Skeletal muscle satellite cell (primary cell): ENCODE measurements around the gene MMS22L. TPM values are rescaled to one million over a fixed set of nuclear protein-coding genes. Genes with fewer than 3 reads are reported as not detected.
A peak's percentile ranks its signal among the peaks of the same experiment; 100 is the strongest.

ENCODE experiments used
- H3K27me3 ChIP-seq: 2 replicates; pipeline ENCODE4 v1.7.0; 2013; ENCODE audit warnings: low read length; ENCODE audit not compliant: control insufficient read depth, insufficient read depth
- H3K36me3 ChIP-seq: 2 replicates; pipeline ENCODE4 v1.7.0; 2013; ENCODE audit warnings: mild to moderate bottlenecking, control low read depth, low read length; ENCODE audit not compliant: insufficient read depth
- H3K4me1 ChIP-seq: 2 replicates; pipeline ENCODE4 v1.7.0; 2013; ENCODE audit warnings: low read length; ENCODE audit not compliant: control insufficient read depth, insufficient read depth
- H3K4me2 ChIP-seq: 2 replicates; pipeline ENCODE4 v1.7.0; 2013; ENCODE audit warnings: mild to moderate bottlenecking, low read length
- H3K4me3 ChIP-seq: 2 replicates; pipeline ENCODE4 v1.7.0; 2013; ENCODE audit warnings: low read length
- H3K9ac ChIP-seq: 2 replicates; pipeline ENCODE4 v1.7.0; 2013; ENCODE audit warnings: mild to moderate bottlenecking, low read depth, low read length, moderate library complexity
- H3K9me3 ChIP-seq: replicated peaks from 2 replicates; pipeline ENCODE4 v1.7.0; 2013; ENCODE audit warnings: mild to moderate bottlenecking, control low read depth, low read length
- total RNA-seq: library from RNA; depleted of rRNA; stranded (reverse); fragments of >200 nt; gene quantifications from 2 replicates; pipeline ENCODE4 v1.2.3, GENCODE V29; 2012; rRNA removed

The MMS22L gene, protein sequence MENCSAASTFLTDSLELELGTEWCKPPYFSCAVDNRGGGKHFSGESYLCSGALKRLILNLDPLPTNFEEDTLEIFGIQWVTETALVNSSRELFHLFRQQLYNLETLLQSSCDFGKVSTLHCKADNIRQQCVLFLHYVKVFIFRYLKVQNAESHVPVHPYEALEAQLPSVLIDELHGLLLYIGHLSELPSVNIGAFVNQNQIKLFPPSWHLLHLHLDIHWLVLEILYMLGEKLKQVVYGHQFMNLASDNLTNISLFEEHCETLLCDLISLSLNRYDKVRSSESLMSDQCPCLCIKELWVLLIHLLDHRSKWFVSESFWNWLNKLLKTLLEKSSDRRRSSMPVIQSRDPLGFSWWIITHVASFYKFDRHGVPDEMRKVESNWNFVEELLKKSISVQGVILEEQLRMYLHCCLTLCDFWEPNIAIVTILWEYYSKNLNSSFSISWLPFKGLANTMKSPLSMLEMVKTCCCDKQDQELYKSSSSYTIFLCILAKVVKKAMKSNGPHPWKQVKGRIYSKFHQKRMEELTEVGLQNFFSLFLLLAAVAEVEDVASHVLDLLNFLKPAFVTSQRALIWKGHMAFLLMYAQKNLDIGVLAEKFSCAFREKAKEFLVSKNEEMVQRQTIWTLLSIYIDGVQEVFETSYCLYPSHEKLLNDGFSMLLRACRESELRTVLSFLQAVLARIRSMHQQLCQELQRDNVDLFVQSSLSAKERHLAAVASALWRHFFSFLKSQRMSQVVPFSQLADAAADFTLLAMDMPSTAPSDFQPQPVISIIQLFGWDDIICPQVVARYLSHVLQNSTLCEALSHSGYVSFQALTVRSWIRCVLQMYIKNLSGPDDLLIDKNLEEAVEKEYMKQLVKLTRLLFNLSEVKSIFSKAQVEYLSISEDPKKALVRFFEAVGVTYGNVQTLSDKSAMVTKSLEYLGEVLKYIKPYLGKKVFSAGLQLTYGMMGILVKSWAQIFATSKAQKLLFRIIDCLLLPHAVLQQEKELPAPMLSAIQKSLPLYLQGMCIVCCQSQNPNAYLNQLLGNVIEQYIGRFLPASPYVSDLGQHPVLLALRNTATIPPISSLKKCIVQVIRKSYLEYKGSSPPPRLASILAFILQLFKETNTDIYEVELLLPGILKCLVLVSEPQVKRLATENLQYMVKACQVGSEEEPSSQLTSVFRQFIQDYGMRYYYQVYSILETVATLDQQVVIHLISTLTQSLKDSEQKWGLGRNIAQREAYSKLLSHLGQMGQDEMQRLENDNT
- total RNA-seq, result 16.7 and 22.5 TPM in 2 replicates

GRCh38 chr6:97282726-97283617 is at the start of gene MMS22L:
MMS22L (minus strand) TSS chr6:97283216; CDS start chr6:97282477, 739 bp downstream.
- H3K4me1 ChIP-seq, result peaks cover 7% of the 10 kb centered on the region

DNA sequence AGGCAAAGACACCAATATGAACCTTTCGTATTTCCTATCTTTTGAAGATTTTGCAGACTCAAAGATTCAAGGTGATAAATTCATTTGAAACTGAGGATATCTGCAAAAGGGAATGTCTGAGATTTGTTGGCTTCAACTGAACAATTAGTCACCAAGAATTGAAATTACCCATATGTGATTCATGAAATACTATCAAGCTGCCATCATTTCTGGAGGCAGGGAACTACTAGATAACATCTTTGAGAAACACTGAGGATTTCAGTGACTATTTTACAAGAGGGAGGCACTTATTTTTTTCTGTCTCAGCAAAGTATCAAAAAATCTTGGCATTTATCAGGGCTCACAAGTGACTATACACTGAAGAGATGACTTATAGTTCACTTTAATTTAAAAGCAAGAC is 39.8 kb upstream of the MMS22L start:
- Histone ChIP-seq H3K4me1 (no peaks in the 10 kb centered on the region), H3K27me3 (no peaks in the 10 kb centered on the region), H3K9ac (no peak overlapping the region), H3K9me3 (no peaks in the 10 kb centered on the region), H3K36me3 (no peaks in the 10 kb centered on the region), H3K4me2 (no peak overlapping the region), H3K4me3 (no peak overlapping the region)

More at GRCh38 chr6:97282726-97283617, at the start of gene MMS22L:
- no peaks in the 10 kb centered on the region for H3K27me3 ChIP-seq
- peak within 1 kb of the TSS; percentile 90 for H3K4me2 ChIP-seq
- H3K9ac ChIP-seq, result peak within 1 kb of the TSS; percentile 91
- no peaks in the 10 kb centered on the region for H3K9me3 ChIP-seq
- H3K4me3 ChIP-seq, result peak within 1 kb of the TSS; percentile 91
- H3K36me3 ChIP-seq, result no peaks in the 10 kb centered on the region

GRCh38 chr6:97322226-97322625 is 39.2 kb upstream of the MMS22L start:
- H3K9ac ChIP-seq, result no peak overlapping the region
- H3K4me1 ChIP-seq, result no peaks in the 10 kb centered on the region
- H3K36me3 ChIP-seq, result no peaks in the 10 kb centered on the region
- no peaks in the 10 kb centered on the region for H3K27me3 ChIP-seq
- no peaks in the 10 kb centered on the region for H3K9me3 ChIP-seq
- no peak overlapping the region for H3K4me2 ChIP-seq
- H3K4me3 ChIP-seq, result no peak overlapping the region

DNA sequence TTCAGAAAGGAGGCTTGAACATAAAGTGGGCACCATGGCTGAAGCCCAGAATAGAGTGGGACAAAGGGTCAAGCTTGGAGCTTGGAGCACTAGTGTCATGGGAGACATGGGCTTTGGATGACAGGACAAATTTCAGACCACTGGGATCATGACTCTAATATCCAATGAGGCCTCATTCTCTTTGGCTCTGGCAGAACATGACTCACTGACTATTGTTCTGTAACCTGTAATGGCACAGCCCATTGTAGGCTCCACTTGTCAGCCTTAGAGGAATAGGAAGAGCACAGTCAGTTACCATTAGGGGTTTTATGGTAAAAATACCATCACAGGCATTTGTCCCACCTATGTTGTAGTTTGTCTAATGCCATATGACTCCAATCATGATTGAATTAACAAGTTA is 34.0 kb upstream of the MMS22L start:
- H3K4me3 ChIP-seq, result no peak overlapping the region
- no peaks in the 10 kb centered on the region for H3K9me3 ChIP-seq
- H3K4me2 ChIP-seq, result no peak overlapping the region
- H3K27me3 ChIP-seq, result no peaks in the 10 kb centered on the region
- H3K9ac ChIP-seq, result no peak overlapping the region
- H3K4me1 ChIP-seq, result no peaks in the 10 kb centered on the region
- H3K36me3 ChIP-seq, result no peaks in the 10 kb centered on the region

DNA sequence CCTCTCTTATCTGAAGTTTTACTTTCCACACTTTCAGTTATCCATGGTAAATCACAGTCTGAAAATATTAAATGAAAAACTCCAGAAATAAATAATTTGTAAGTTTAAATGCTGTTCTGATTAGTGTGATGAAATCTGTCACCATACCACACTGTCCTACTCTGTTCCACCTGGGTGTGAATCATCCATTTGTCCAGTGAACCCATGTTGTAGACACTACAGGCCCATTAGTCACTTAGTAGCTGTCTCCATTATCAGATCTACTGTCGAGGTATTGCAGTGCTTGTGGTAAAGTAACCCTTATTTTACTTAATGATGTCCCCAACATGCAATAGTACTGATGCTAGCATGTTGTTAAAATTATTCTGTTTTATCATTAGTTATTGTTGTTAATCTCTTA is 29.2 kb upstream of the MMS22L start:
- Histone ChIP-seq H3K9ac (no peak overlapping the region), H3K4me2 (no peak overlapping the region), H3K4me3 (no peak overlapping the region), H3K9me3 (no peaks in the 10 kb centered on the region), H3K27me3 (no peaks in the 10 kb centered on the region), H3K4me1 (no peaks in the 10 kb centered on the region), H3K36me3 (no peaks in the 10 kb centered on the region)

- Histone ChIP-seq H3K27me3 (no peaks in the 10 kb centered on the region), H3K36me3 (no peaks in the 10 kb centered on the region), H3K9ac (no peak overlapping the region), H3K4me3 (no peak overlapping the region), H3K4me1 (no peaks in the 10 kb centered on the region), H3K9me3 (no peaks in the 10 kb centered on the region), H3K4me2 (no peak overlapping the region)
These were observed 23.7 kb upstream of the MMS22L start for GRCh38 chr6:97306544-97307320.

- peaks cover 3% of the 10 kb centered on the region for H3K27me3 ChIP-seq
- no peaks in the 10 kb centered on the region for H3K4me1 ChIP-seq
- no peak overlapping the region for H3K9ac ChIP-seq
- H3K9me3 ChIP-seq, result no peaks in the 10 kb centered on the region
- no peak overlapping the region for H3K4me2 ChIP-seq
- H3K36me3 ChIP-seq, result no peaks in the 10 kb centered on the region
- H3K4me3 ChIP-seq, result no peak overlapping the region
These were observed 22.5 kb upstream of the MMS22L start for GRCh38 chr6:97305414-97306066.

DNA sequence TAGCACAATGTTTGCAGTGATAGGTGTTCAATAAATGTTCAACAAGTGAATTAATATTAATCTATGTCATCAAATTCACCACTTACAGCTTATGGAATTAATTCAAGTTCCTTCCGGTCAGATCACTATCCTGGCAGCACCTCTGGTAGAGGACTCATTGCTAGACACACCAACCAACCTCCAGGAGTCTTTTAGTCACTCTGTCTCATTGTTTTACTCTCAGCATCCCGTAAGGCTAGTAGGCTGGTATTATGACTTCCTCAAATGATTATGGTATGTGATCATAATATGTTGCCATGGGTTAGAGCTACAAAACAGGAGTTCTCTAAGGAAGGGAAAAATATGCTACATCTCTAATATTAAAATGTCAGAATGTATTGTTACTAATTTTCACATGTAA is 21.7 kb upstream of the MMS22L start:
- Histone ChIP-seq H3K36me3 (no peaks in the 10 kb centered on the region), H3K4me2 (no peak overlapping the region), H3K9ac (no peak overlapping the region), H3K9me3 (no peaks in the 10 kb centered on the region), H3K4me1 (no peaks in the 10 kb centered on the region), H3K27me3 (peaks cover 5% of the 10 kb centered on the region), H3K4me3 (no peak overlapping the region)

GRCh38 chr6:97294451-97294850 is 11.4 kb upstream of the MMS22L start:
- Histone ChIP-seq H3K9ac (no peak overlapping the region), H3K4me3 (no peak overlapping the region)

More at GRCh38 chr6:97294451-97294850, 11.4 kb upstream of the MMS22L start:
- Histone ChIP-seq H3K27me3 (peaks cover 6% of the 10 kb centered on the region), H3K36me3 (no peaks in the 10 kb centered on the region), H3K4me2 (no peak overlapping the region), H3K4me1 (no peaks in the 10 kb centered on the region), H3K9me3 (no peaks in the 10 kb centered on the region)
